Hepatocyte (in vitro differentiated cells): ENCODE data around the gene LHPP.

Experiments
- CTCF ChIP-seq: fragments of 200-600 bp; sonication (generic); IDR thresholded peaks from 2 replicates; pipeline ENCODE4 v1.5.1; 2016; ENCODE audit warnings: antibody characterized with exemption, mild to moderate bottlenecking; ENCODE audit not compliant: poor library complexity
- EZH2 ChIP-seq: fragments of 200-600 bp; sonication (generic); IDR thresholded peaks from 2 replicates; pipeline ENCODE4 v1.6.1; 2016; ENCODE audit warnings: antibody characterized with exemption, mild to moderate bottlenecking, borderline replicate concordance
- EZH2phosphoT487 ChIP-seq: fragments of 200-600 bp; sonication (generic); IDR thresholded peaks from one replicate; pipeline ENCODE4 v1.6.1; 2018; ENCODE audit warnings: antibody characterized with exemption, mild to moderate bottlenecking, low read depth, moderate library complexity; ENCODE audit not compliant: unreplicated experiment, severe bottlenecking

DNA sequence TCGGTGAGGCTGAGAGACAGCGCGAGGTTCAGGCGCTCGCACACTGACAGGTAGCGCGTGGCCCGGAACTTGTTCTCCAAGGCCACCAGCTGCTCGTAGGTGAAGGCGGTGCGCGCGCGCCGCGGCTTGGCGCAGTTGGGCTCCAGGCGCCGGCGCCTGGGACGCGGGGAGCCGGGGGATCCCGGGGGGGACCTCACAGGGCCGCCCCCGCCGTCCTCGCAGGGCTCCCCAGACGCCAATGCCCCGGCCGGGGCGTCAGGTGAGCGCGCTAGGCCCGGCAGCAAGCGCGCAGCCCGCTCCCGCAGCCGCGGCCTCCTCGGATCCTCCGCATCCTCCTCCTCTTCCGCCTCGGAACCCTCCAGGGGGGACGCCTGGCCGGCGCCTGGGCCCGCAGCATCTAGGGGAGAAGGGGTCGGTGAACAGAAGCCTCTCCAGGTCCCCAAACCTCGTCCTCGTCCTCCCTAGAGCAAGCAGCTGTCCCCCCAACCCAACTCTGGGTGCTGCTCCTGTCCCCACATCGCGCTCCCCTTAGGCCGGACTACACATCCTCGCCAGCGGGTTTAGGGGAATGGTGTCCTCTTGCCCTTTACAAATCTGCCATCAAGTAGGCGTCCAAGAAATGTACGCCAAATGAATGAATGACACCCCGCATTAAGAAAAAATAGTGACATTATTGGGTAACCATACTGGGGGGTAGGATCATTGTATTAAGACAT, 13.7 kb upstream of the LHPP start:
- no peak for TF ChIP-seq CTCF
- peak; percentile 30 for TF ChIP-seq EZH2
- TF ChIP-seq EZH2phosphoT487 = peak; percentile 77
